NCI-H345 (cell line): Measurements from ENCODE around the gene LRRC41.
"Not testable (repeated sequence)": the region's sequence is repeated elsewhere in the genome, so short reads cannot be mapped to it uniquely, and the experiment has no call there.

ENCODE experiments used
- DNase-seq: peaks from one replicate; lab custom pipeline; 2025; lab: John Stamatoyannopoulos, UW

LRRC41 gene

DNA sequence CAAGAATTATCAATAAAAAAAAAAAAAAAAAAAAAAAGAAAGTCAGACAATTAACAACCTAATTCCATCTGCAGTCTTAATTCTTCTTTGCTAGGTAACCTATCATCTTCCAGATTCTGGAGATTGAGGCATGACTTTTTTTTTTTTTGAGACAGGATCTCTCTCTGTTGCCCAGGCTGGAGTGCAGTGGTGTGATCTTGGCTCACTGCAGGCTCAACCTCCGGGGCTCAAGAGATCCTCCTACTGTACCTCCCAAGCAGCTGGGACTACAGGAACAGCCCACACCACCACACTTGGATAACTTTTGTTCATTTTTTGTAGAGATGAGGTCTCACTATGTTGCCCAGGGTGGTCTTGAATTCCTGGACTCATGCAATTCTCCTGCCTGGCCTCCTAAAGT lies 60.5 kb downstream of the LRRC41 start:
- DNase-seq = no peak

DNA sequence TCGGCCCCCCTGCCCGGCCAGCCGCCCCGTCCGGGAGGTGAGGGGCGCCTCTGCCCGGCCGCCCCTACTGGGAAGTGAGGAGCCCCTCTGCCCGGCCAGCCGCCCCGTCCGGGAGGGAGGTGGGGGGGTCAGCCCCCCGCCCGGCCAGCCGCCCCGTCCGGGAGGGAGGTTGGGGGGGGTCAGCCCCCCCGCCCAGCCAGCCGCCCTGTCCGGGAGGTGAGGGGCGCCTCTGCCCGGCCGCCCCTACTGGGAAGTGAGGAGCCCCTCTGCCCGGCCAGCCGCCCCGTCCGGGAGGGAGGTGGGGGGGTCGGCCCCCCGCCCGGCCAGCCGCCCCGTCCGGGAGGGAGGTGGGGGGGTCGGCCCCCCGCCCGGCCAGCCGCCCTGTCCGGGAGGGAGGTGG lies 61.7 kb downstream of the LRRC41 start:
- not testable (repeated sequence) for DNase-seq

DNA sequence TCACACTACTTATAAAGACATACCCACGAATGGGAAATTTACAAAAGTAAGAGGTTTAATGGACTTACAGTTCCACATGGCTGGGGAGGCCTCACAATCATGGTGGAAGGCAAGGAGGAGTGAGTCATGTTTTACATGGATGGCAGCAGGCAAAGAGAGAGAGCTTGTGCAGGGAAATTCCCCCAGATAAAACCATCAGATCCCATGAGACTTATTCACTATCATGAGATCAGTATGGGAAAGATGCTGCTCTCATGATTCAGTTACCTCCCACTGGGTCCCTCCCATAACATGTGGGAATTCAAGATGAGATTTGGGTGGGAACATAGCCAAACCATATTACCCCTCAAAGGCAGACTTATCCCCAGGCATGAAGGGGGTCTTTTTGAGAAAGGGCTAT lies 64.6 kb downstream of the LRRC41 start:
- DNase-seq = not testable (repeated sequence)

DNA sequence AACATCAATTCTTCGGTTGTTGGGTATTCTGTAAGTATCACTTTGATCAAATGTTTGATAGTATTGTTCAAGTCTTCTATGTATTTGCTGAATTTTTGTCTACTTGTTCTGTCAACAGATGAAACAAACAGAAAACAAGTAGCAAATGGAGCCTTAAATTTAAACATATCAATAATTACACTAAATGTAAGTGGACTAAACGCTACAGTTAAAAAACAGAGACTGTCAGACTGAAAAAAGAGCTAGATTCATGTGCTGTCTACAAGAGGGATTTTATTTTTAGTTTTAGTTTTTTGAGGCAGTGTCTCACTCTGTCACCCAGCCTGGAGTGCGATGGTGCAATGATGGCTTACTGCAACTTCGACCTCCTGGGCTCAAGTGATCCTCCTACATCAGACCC lies 66.5 kb downstream of the LRRC41 start:
- no peak for DNase-seq

DNA sequence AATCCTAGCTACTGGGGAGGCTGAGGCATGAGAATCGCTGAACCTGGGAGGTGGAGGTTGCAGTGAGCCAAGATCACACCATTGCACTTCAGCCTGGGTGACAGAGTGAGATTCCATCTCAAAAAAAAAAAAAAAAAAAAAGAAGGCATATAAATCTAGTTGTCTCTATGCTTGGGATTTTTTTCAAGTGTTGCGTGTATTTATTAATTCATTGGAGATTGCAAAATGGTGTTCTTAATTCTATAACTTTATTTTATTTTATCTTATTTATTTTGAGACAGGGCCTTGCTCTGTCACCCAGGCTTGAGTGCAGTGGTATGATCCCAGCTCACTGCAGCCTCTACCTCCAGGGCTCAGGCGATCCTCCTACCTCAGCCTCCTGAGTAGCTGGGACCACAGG lies 72.2 kb downstream of the LRRC41 start:
- not testable (repeated sequence) for DNase-seq
